Liver (tissue), 3 donors: ENCODE results near the gene BOC.

ENCODE experiments used
- CTCF ChIP-seq: fragments of 150-350 bp; IDR thresholded peaks from 2 replicates; pipeline ENCODE4 v1.5.1; 2017; ENCODE audit warnings: improper control_type of control experiment, low read depth, low read length; ENCODE audit not compliant: missing input control
- REST ChIP-seq: IDR thresholded peaks from 2 replicates; pipeline ENCODE4 v1.6.1; 2016; ENCODE audit warnings: antibody characterized with exemption, mild to moderate bottlenecking
- RXRA ChIP-seq, 2 donors: IDR thresholded peaks; 2 replicates each; pipeline ENCODE4 v1.6.1; 2017 to 2018; ENCODE audit warnings: antibody characterized with exemption in 2 of 2, mild to moderate bottlenecking in 1 of 2
- donor health status: healthy.
- donor health status: healthy.

GRCh38 chr3:113264283-113265131, 53.1 kb downstream of the BOC start:
- TF ChIP-seq RXRA (IDR thresholded peaks at IDR 0.05): no peak
- TF ChIP-seq REST: no peak
- no peak for TF ChIP-seq CTCF
